ENCODE results near the gene GHITM.

DNA sequence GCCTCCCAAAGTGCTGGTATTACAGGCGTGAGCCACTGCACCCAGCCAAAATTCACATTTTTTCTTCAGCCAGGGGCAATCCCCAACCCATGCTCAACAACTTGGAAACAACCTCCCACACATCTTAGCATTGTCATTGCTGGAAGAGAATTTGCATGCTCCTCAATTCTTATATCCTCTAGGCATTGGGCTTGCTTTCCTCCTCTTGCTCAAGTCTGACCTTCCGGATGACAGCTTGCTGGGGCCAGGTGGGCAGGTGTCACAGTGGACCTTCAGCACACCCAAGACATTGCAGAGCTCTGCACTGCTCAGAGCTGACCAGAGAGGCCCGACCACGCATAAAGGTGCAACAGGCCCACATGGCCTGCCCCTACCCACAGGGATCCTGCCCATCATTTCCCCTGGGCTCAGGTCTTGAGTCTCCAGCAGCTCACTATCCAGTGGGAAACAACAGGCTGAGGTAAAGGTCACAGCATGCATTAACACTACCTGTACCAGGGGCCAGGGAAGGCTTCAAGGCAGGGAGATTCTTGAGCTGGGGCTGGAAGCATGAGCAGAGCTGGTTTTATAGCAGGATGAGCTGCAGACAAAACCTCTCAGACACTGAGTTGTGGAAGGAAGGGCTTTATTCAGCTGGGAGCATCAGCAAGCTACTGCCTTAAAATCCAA is 27.4 kb downstream of the GHITM start:
- no peak for TF ChIP-seq CTCF (IDR thresholded peaks at IDR 0.05)
- TF ChIP-seq POLR2A (IDR thresholded peaks at IDR 0.05), result no peak

Measured in esophagus squamous epithelium (tissue), 4 donors.